PC-9 (cell line): Measurements from ENCODE around the gene BCL2L13. TPM values are rescaled to one million over a fixed set of nuclear protein-coding genes. Genes with fewer than 3 reads are reported as not detected.

Experiments
- BruUV-seq: library from RNA; stranded (reverse); fragments of 400-500 nt; replicated peaks from 2 replicates; lab custom pipeline; 2021; lab: Mats Ljungman, UMichigan
- CTCF ChIA-PET: fragments of 300-600 bp; sonication (Branson Sonifier 250); formaldehyde crosslinking; loops from one replicate; lab custom pipeline; 2022; ENCODE audit warnings: antibody characterized with exemption; lab: Charles Lee
- POLR2A ChIA-PET: fragments of 300-600 bp; sonication (Branson Sonifier 250); formaldehyde crosslinking; loops from one replicate; lab custom pipeline; 2022; ENCODE audit warnings: antibody characterized with exemption; ENCODE audit not compliant: unreplicated experiment; lab: Charles Lee
- DNase-seq, 2 experiments: peaks; one replicate each; pipeline versions ENCODE4 v3.0.0 to v3.0.0-alpha.2; 2015 to 2022; ENCODE audit warnings: mixed read lengths in 1 of 2
- H2AFZ ChIP-seq: fragments of 200-600 bp; sonication (generic); 2 replicates; pipeline ENCODE4 v1.8.1; 2017; ENCODE audit warnings: antibody characterized with exemption
- H3F3A ChIP-seq: fragments of 200-600 bp; sonication (generic); 2 replicates; pipeline ENCODE4 v1.8.1; 2017; ENCODE audit warnings: antibody characterized with exemption, mild to moderate bottlenecking, low read depth; ENCODE audit not compliant: insufficient read depth
- H3K27ac ChIP-seq: fragments of 200-600 bp; sonication (generic); 2 replicates; pipeline ENCODE4 v1.6.1; 2016; ENCODE audit warnings: mixed run types
- H3K27me3 ChIP-seq: fragments of 200-600 bp; sonication (generic); 2 replicates; pipeline ENCODE4 v1.6.1; 2016; ENCODE audit warnings: low read depth, mixed run types; ENCODE audit not compliant: insufficient read depth
- H3K36me3 ChIP-seq: fragments of 200-600 bp; sonication (generic); 2 replicates; pipeline ENCODE4 v1.6.1; 2016; ENCODE audit warnings: low read depth, mixed run types
- H3K4me1 ChIP-seq: fragments of 200-600 bp; sonication (generic); replicated peaks from 2 replicates; pipeline ENCODE4 v1.6.1; 2016; ENCODE audit warnings: mixed run types; ENCODE audit not compliant: insufficient read depth
- H3K4me2 ChIP-seq: fragments of 200-600 bp; sonication (generic); 2 replicates; pipeline ENCODE4 v1.6.1; 2017; ENCODE audit warnings: mixed run types
- H3K4me3 ChIP-seq: fragments of 200-600 bp; sonication (generic); 2 replicates; pipeline ENCODE4 v1.6.1; 2016; ENCODE audit warnings: mixed run types
- H3K79me2 ChIP-seq: fragments of 200-600 bp; sonication (generic); 2 replicates; pipeline ENCODE4 v1.6.1; 2017; ENCODE audit warnings: low read depth, mixed run types
- H3K9me2 ChIP-seq: fragments of 200-600 bp; sonication (generic); 2 replicates; pipeline ENCODE4 v1.8.1; 2017; ENCODE audit warnings: mild to moderate bottlenecking; ENCODE audit not compliant: insufficient read depth
- H3K9me3 ChIP-seq: fragments of 200-600 bp; sonication (generic); 2 replicates; pipeline ENCODE4 v1.8.1; 2016; ENCODE audit warnings: low read depth; ENCODE audit not compliant: insufficient read depth
- H4K20me1 ChIP-seq: fragments of 200-600 bp; sonication (generic); 2 replicates; pipeline ENCODE4 v1.8.1; 2017; ENCODE audit not compliant: insufficient read depth
- EZH2 ChIP-seq: fragments of 200-600 bp; sonication (generic); IDR thresholded peaks from 2 replicates; pipeline ENCODE4 v1.8.0; 2017; ENCODE audit warnings: antibody characterized with exemption, low read depth
- intact Hi-C: fragments of 100-400 bp; cut with micrococcal nuclease; formaldehyde crosslinking; loops from one replicate; pipeline ENCODE4 v1.10.0; 2022; ENCODE audit not compliant: unreplicated experiment
- total RNA-seq: library from RNA; stranded (reverse); gene quantifications from 2 replicates; pipeline ENCODE4 v1.2.3, GENCODE V29; 2021
- TF ChIP-seq, protein P1 (sequence below): fragments of 200-600 bp; sonication (generic); conservative IDR thresholded peaks from 2 replicates; pipeline ENCODE4 v1.6.1; 2017; ENCODE audit warnings: mixed run types, antibody characterized with exemption, mild to moderate bottlenecking, moderate library complexity

BCL2L13 gene
- total RNA-seq, 1 experiment from 2014 or later, result 43.1 TPM

- H3K27me3 ChIP-seq, result no peaks in the 10 kb centered on the region
- H3K36me3 ChIP-seq, result no peaks in the 10 kb centered on the region
- BruUV-seq, result no TSS peak
- H3K79me2 ChIP-seq, result no peaks in the 10 kb centered on the region
- H3K4me3 ChIP-seq, result no peak overlapping the region
- POLR2A ChIA-PET, result no interaction called here
- CTCF ChIA-PET, result no interaction called here
- no peaks in the 10 kb centered on the region for H3K9me2 ChIP-seq
- DNase-seq, result no peak
- H4K20me1 ChIP-seq, result no peaks in the 10 kb centered on the region
- H3K4me1 ChIP-seq, result no peaks in the 10 kb centered on the region
- no peak overlapping the region for H2AFZ ChIP-seq
- no peak for TF ChIP-seq EZH2
- TF ChIP-seq, protein P1, sequence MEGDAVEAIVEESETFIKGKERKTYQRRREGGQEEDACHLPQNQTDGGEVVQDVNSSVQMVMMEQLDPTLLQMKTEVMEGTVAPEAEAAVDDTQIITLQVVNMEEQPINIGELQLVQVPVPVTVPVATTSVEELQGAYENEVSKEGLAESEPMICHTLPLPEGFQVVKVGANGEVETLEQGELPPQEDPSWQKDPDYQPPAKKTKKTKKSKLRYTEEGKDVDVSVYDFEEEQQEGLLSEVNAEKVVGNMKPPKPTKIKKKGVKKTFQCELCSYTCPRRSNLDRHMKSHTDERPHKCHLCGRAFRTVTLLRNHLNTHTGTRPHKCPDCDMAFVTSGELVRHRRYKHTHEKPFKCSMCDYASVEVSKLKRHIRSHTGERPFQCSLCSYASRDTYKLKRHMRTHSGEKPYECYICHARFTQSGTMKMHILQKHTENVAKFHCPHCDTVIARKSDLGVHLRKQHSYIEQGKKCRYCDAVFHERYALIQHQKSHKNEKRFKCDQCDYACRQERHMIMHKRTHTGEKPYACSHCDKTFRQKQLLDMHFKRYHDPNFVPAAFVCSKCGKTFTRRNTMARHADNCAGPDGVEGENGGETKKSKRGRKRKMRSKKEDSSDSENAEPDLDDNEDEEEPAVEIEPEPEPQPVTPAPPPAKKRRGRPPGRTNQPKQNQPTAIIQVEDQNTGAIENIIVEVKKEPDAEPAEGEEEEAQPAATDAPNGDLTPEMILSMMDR, result no peak
- H3K27ac ChIP-seq, result no peak overlapping the region
- intact Hi-C loops, result no loop called here
- H3K9me3 ChIP-seq, result no peaks in the 10 kb centered on the region
- no peak overlapping the region for H3K4me2 ChIP-seq
- H3F3A ChIP-seq, result no peaks in the 10 kb centered on the region
These were observed 81.4 kb downstream of the BCL2L13 start for GRCh38 chr22:17719911-17720310.

- Histone ChIP-seq H4K20me1 (no peaks in the 10 kb centered on the region), H3K36me3 (no peaks in the 10 kb centered on the region), H3K27ac (no peak overlapping the region), H3K9me3 (no peaks in the 10 kb centered on the region), H3K4me1 (no peaks in the 10 kb centered on the region), H3K4me3 (no peak overlapping the region), H2AFZ (no peak overlapping the region), H3K9me2 (no peaks in the 10 kb centered on the region), H3F3A (no peaks in the 10 kb centered on the region), H3K4me2 (no peak overlapping the region), H3K79me2 (no peaks in the 10 kb centered on the region), H3K27me3 (no peaks in the 10 kb centered on the region)
- BruUV-seq, result no TSS peak
- CTCF ChIA-PET, result no interaction called here
- intact Hi-C loops, result no loop called here
- no peak for TF ChIP-seq EZH2
- TF ChIP-seq, protein P1, result no peak
- no peak for DNase-seq
- POLR2A ChIA-PET, result no interaction called here
These were observed 85.7 kb downstream of the BCL2L13 start for GRCh38 chr22:17724241-17724640.

GRCh38 chr22:17724678-17725499 lies 86.3 kb downstream of the BCL2L13 start:
- Histone ChIP-seq H3K79me2 (no peaks in the 10 kb centered on the region), H2AFZ (no peak overlapping the region), H3F3A (no peaks in the 10 kb centered on the region), H4K20me1 (no peaks in the 10 kb centered on the region), H3K9me2 (no peaks in the 10 kb centered on the region), H3K9me3 (no peaks in the 10 kb centered on the region), H3K27ac (no peak overlapping the region), H3K36me3 (no peaks in the 10 kb centered on the region), H3K4me3 (no peak overlapping the region), H3K4me2 (no peak overlapping the region), H3K4me1 (no peaks in the 10 kb centered on the region), H3K27me3 (no peaks in the 10 kb centered on the region)
- POLR2A ChIA-PET, result no interaction called here
- BruUV-seq, result no TSS peak
- TF ChIP-seq, protein P1, result no peak
- TF ChIP-seq EZH2, result no peak
- no peak for DNase-seq
- CTCF ChIA-PET, result no interaction called here
- intact Hi-C loops, result no loop called here
